Mesothelial cell of epicardium (in vitro differentiated cells): ENCODE data around the gene VPS41. TPM values are rescaled to one million over a fixed set of nuclear protein-coding genes. Genes with fewer than 3 reads are reported as not detected.

Experiments used
- DNase-seq, 2 experiments: peaks; one replicate each; pipeline ENCODE4 v3.0.0; 2021; ENCODE audit warnings: low spot score in 2 of 2; ENCODE audit not compliant: unreplicated experiment in 2 of 2
- H3K27ac Mint-ChIP-seq: 2 replicates; pipeline ENCODE4 v1.8.0; 2021; ENCODE audit warnings: mixed read lengths
- H3K27me3 Mint-ChIP-seq: 2 replicates; pipeline ENCODE4 v1.8.0; 2021; ENCODE audit warnings: low read depth, mixed read lengths
- H3K36me3 Mint-ChIP-seq: 2 replicates; pipeline ENCODE4 v1.8.0; 2021; ENCODE audit warnings: mixed read lengths
- H3K4me1 Mint-ChIP-seq: 2 replicates; pipeline ENCODE4 v1.8.0; 2021; ENCODE audit warnings: mixed read lengths
- H3K4me3 Mint-ChIP-seq: 2 replicates; pipeline ENCODE4 v1.8.0; 2021; ENCODE audit warnings: mild to moderate bottlenecking, moderate library complexity, mixed read lengths
- H3K9me3 Mint-ChIP-seq: 2 replicates; pipeline ENCODE4 v1.8.0; 2021; ENCODE audit warnings: mixed read lengths
- CTCF ChIP-seq: fragments of 200-600 bp; sonication (generic); IDR thresholded peaks from one replicate; pipeline ENCODE4 v1.5.0; 2021; ENCODE audit warnings: antibody characterized with exemption; ENCODE audit not compliant: unreplicated experiment
- total RNA-seq: library from RNA; stranded (reverse); gene quantifications from 3 replicates; pipeline ENCODE4 v1.2.1, GENCODE V29; 2021

VPS41 gene
- total RNA-seq, 1 donor from 2014 or later = 104 TPM

DNA sequence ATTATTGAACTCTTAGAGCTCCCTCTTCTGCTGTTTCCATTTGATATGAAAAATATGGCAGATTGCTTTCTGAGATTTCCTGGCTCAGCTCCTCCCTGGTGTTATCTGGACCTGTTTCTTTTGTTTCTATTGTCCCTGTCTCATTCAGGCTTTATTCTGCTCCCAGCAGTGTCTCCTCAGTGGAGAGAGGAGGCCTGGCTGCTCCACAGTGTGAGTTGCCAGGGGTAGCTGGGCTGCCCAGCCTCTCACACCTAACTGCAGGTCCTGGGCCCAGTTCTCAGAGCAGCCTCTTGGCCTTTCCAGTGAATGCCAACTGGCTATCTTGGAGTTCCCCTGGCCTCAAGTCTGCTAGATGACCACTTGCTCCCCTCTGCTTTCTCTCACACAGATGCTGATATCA is 127.0 kb downstream of the VPS41 start:
- Mint-ChIP-seq H3K4me1 (no peaks in the 10 kb centered on the region), H3K27me3 (no peaks in the 10 kb centered on the region), H3K4me3 (no peak overlapping the region), H3K27ac (no peak overlapping the region), H3K9me3 (no peaks in the 10 kb centered on the region), H3K36me3 (peaks cover 4% of the 10 kb centered on the region)
- DNase-seq = no peak
- no peak for TF ChIP-seq CTCF

DNA sequence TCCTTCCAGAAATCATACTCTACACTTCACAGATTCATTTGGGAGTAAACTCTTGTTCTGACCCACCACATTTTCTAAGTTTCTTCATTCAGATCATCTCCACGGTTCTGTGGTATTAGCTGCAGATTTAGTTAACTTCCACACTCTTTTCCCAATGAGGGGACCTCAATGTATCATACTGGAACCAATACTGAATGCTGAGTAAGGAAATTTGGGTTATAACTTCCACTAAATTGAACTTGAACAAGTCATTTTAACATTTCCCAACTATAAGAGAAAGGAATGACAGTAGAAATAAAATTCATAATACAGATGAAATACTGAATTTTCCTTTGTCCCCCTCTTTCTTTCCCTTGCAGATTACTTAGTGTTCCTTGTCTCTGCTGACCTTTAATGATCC is 131.4 kb downstream of the VPS41 start:
- H3K9me3 Mint-ChIP-seq = no peaks in the 10 kb centered on the region
- H3K27ac Mint-ChIP-seq = no peak overlapping the region
- DNase-seq = no peak
- TF ChIP-seq CTCF = no peak
- no peaks in the 10 kb centered on the region for H3K27me3 Mint-ChIP-seq
- no peaks in the 10 kb centered on the region for H3K4me1 Mint-ChIP-seq
- peaks cover 11% of the 10 kb centered on the region for H3K36me3 Mint-ChIP-seq
- H3K4me3 Mint-ChIP-seq = no peak overlapping the region

DNA sequence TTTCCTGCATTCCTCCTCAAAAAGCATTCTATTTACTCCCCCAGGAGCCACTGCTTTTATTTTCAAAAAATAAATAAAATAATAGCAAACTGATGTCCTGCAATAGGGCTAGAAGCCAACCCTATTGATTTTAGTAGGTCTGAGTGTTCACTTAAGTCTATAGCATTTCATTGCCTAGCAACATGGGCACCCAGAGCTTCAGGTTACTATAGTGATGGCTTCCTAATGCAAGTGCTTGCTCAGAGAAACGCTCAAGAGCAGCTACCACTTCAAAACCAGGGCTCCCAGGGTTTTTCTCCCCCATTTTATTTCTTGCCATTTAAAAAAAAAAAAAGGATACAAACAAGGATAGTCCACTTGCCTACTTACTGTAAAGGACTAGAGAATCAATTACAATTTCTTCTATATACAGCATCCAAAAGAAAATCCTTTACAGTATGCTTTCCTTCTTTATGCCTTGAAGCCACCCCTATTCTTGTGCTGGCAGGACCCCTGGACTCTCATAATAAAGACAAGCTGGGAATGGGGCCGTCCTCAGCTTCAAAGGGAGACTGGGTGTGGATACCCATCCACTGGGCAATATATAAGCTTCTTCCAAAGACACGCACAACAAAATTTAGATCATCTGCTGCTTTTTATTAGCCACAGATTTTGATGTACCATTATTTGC is 133.3 kb downstream of the VPS41 start:
- no peak overlapping the region for H3K4me3 Mint-ChIP-seq
- peaks cover 19% of the 10 kb centered on the region for H3K36me3 Mint-ChIP-seq

GRCh38 chr7:38773430-38773829 is 135.6 kb downstream of the VPS41 start:
- no peaks in the 10 kb centered on the region for H3K4me1 Mint-ChIP-seq
- H3K9me3 Mint-ChIP-seq = no peaks in the 10 kb centered on the region
- no peak for TF ChIP-seq CTCF
- no peaks in the 10 kb centered on the region for H3K27me3 Mint-ChIP-seq
- no peak overlapping the region for H3K27ac Mint-ChIP-seq
- peaks cover 32% of the 10 kb centered on the region for H3K36me3 Mint-ChIP-seq
- no peak for DNase-seq
- H3K4me3 Mint-ChIP-seq = no peak overlapping the region

More for the DNA sequence above, 133.3 kb downstream of the VPS41 start:
- Mint-ChIP-seq H3K9me3 (no peaks in the 10 kb centered on the region), H3K4me1 (no peaks in the 10 kb centered on the region), H3K27ac (no peak overlapping the region), H3K27me3 (no peaks in the 10 kb centered on the region)
- no peak for DNase-seq
- TF ChIP-seq CTCF = no peak

DNA sequence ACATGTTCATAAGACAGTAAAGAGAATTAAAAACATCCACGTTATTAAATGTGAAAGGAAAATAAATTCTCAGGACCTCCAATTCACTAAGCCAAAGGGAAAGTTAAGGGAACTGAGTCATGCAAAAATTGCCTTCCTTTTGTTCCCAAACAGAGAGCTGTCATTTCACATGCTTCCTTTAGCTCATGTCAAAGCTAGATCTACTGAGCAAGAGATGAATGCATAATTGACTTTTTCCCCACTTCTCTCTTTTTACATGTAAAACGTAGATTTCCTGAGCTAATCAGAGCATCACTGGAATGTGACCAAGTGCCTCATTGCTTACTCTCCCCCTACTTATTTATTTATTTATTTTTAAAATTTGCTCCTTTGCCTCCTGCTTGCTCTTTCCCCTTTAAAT is 148.8 kb downstream of the VPS41 start:
- Mint-ChIP-seq H3K36me3 (peaks cover 17% of the 10 kb centered on the region), H3K9me3 (no peaks in the 10 kb centered on the region), H3K4me1 (no peaks in the 10 kb centered on the region), H3K27me3 (no peaks in the 10 kb centered on the region), H3K27ac (no peak overlapping the region), H3K4me3 (no peak overlapping the region)
- TF ChIP-seq CTCF = no peak
- DNase-seq = no peak

GRCh38 chr7:38759028-38759427 is 150.0 kb downstream of the VPS41 start:
- no peak for DNase-seq
- Mint-ChIP-seq H3K27me3 (no peaks in the 10 kb centered on the region), H3K4me3 (no peak overlapping the region), H3K36me3 (peaks cover 16% of the 10 kb centered on the region), H3K4me1 (no peaks in the 10 kb centered on the region), H3K9me3 (no peaks in the 10 kb centered on the region), H3K27ac (no peak overlapping the region)
- TF ChIP-seq CTCF = no peak
